ENCODE data around the gene ZNF407. TPM values are rescaled to one million over a fixed set of nuclear protein-coding genes. Genes with fewer than 3 reads are reported as not detected.

ZNF407 gene
- total RNA-seq, 4 donors from 2014 or later = 18.1 to 29.1 (median 19.7) TPM

DNA sequence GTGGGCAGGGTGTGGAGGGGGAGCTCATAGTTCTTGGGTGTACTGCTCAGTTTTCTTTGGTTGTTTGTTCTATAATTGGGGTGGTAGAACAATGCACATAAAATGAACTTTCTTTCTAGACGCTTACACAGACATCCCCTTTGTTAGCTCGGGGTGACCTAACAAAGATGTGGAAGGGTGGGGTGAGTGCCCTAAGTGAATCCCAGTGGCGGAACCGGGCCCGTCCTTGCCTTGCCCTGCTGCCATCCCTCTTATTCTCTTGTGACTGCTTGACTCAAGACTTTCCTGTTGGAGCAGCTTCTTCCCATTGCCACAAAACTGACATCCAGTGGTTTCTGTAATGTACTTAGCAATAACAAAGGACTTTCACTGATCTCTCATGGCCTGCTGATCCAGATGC, 343.2 kb downstream of the ZNF407 start:
- Histone ChIP-seq H3K36me3 (no peaks in the 10 kb centered on the region), H3K4me3 (no peak overlapping the region), H3K27ac (no peak overlapping the region), H3K27me3 (no peaks in the 10 kb centered on the region), H3K9me3 (no peaks in the 10 kb centered on the region), H3K4me1 (no peaks in the 10 kb centered on the region)
- WGBS, 2 donors (ENCODE audit: low coverage in 1 of 2) = 87% methylated on average over 4 to 5 of the region's 5 CpGs
- no peak for ATAC-seq
- no peak for TF ChIP-seq POLR2A (IDR thresholded peaks at IDR 0.05)
- no peak for TF ChIP-seq POLR2AphosphoS5 (IDR thresholded peaks at IDR 0.05)
- TF ChIP-seq, protein P1, sequence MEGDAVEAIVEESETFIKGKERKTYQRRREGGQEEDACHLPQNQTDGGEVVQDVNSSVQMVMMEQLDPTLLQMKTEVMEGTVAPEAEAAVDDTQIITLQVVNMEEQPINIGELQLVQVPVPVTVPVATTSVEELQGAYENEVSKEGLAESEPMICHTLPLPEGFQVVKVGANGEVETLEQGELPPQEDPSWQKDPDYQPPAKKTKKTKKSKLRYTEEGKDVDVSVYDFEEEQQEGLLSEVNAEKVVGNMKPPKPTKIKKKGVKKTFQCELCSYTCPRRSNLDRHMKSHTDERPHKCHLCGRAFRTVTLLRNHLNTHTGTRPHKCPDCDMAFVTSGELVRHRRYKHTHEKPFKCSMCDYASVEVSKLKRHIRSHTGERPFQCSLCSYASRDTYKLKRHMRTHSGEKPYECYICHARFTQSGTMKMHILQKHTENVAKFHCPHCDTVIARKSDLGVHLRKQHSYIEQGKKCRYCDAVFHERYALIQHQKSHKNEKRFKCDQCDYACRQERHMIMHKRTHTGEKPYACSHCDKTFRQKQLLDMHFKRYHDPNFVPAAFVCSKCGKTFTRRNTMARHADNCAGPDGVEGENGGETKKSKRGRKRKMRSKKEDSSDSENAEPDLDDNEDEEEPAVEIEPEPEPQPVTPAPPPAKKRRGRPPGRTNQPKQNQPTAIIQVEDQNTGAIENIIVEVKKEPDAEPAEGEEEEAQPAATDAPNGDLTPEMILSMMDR (IDR thresholded peaks at IDR 0.05) = no peak

DNA sequence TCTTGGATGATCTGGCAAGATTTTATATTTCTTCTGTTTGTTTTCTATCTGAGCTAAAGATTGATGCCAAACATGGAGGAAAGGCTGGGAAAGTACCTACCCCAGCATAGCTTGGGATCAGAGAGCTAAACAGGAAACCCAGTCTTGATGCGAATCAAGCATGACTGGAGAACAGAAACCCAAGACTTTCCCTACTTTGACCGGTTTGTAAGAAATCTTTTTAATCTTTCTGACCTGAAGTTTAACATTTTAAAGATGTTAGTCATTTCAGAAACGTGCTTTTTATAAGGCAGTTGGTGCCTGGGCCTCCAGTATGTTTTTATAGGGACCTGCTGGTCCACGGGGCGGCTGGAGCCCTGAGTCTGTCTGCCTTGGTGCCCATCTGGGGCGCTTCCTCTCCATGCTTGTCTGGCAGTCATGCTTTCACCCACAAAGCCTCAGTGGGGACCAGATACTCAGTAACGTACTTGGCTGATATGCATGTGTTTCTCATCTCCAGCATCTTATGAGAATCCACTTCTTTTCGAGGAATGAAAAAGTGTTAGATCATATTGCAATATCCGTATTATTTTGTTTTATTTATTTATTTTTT, 344.7 kb downstream of the ZNF407 start:
- Histone ChIP-seq H3K27me3 (no peaks in the 10 kb centered on the region), H3K36me3 (no peaks in the 10 kb centered on the region), H3K4me3 (no peak overlapping the region), H3K27ac (no peak overlapping the region), H3K4me1 (no peaks in the 10 kb centered on the region), H3K9me3 (no peaks in the 10 kb centered on the region)
- WGBS, 2 donors (ENCODE audit: low coverage in 1 of 2) = 86% methylated on average over 9 of the region's 9 CpGs
- no peak for ATAC-seq
- TF ChIP-seq, protein P1 (IDR thresholded peaks at IDR 0.05) = no peak
- TF ChIP-seq POLR2AphosphoS5 (IDR thresholded peaks at IDR 0.05) = no peak
- no peak for TF ChIP-seq POLR2A (IDR thresholded peaks at IDR 0.05)
- no peak for TF ChIP-seq EP300 (IDR thresholded peaks at IDR 0.05)

DNA sequence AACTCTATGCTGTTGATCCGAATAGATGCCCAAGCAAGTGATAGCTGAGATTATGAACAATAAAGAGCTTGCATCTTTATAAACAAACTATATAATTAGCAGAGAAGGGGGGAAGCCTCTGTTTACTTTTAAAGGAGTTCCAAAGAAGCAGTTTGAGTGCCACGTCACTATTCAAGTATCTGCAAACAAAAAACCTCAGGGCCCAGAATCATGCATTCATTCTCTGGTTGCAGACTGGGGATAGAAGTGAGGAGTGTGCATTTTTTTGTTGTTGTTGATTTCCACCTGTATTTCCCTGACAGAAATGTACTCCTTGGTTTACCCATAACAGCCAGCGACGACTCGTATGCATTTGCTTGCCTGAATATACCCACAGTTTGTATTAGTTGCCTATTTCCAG, 347.0 kb downstream of the ZNF407 start:
- ATAC-seq = no peak
- 84 to 96% methylated on average over 2 to 4 of the region's 5 CpGs for WGBS, 2 donors (ENCODE audit: low coverage in 1 of 2)
- Histone ChIP-seq H3K4me3 (no peak overlapping the region), H3K36me3 (no peaks in the 10 kb centered on the region), H3K27me3 (no peaks in the 10 kb centered on the region), H3K4me1 (peaks cover 0 to 3% (median 0%) of the 10 kb centered on the region in 3 donors), H3K9me3 (no peaks in the 10 kb centered on the region), H3K27ac (no peak overlapping the region)
- no peak for TF ChIP-seq POLR2AphosphoS5 (IDR thresholded peaks at IDR 0.05)
- no peak for TF ChIP-seq EP300 (IDR thresholded peaks at IDR 0.05)

DNA sequence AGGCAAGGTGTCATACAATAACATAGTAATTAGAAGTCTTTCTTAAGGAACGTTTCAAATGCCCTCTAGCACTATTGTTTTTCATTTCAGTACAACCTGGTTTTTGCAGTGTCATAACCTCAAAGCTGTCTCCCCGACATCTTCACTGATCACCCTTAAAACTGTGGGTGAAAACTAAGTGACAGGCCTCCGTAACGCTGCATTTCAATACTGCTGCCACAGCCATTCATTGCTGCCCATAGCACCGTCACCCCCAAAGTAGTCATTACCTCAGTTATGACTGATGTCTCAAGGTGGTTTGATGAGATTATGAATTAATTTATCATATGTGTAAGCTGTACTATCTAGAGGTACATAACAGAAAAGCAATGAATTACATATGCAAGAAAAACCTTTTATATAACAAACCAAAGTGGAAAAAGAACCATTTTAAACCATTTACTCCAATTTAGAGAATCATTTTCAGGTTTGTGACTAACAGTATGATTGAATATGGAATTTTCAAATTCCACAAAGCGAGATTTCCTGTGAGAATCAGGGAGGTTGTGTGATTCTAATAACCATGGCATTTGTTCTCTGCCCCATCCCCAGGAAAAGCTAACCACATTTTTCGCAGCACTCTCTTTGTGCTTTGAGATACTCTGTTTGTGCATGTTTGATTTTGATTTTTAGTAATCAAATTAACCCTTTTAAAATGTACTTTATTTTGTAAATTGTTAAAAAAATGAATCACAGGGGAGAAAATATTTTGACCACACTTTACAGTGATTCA, 348.3 kb downstream of the ZNF407 start:
- 88 to 94% methylated on average over 5 to 7 of the region's 7 CpGs for WGBS, 2 donors (ENCODE audit: low coverage in 1 of 2)
- no peak for ATAC-seq
- H3K4me1 ChIP-seq = peaks cover 0 to 16% (median 2%) of the 10 kb centered on the region in 3 donors

DNA sequence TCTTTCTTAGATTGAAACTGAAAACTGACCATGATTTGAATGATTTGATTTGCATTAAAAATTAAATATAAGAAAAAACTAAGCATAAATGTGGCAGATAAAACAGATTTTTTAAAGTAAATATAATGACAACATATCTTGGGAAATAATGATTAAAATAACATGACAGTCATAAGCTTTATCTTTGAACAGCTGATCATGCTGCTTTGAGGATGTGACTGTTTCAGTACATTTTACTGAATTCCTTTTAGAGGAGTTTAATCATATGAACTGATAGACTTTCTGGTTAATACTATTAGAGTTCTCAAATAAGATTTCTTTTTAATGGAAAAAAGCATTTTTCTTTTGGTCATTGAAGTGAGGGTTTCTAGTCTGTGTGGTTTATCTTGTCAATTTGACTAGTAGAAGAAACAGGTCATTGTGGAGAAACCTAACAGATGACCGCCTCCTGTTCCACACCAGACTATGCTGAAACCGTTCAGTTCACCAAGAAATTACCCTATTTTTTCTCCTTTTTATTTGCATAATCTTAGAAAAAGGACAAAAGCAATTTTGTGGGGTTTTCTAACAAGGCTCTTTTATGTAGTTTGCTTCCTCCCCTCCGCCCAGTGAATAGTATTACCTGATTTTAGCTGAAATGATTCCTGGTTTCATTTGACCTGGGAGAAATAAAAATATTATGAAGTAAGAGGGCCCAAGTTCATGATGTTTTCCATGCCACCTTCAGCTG, 349.1 kb downstream of the ZNF407 start:
- no peak overlapping the region for H3K27ac ChIP-seq
- no peaks in the 10 kb centered on the region for H3K9me3 ChIP-seq
- WGBS, 2 donors (ENCODE audit: low coverage in 1 of 2) = 82 to 93% methylated on average over 3 of the region's 3 CpGs
- H3K36me3 ChIP-seq = no peaks in the 10 kb centered on the region
- ATAC-seq = no peak
- H3K27me3 ChIP-seq = no peaks in the 10 kb centered on the region
- no peak overlapping the region for H3K4me3 ChIP-seq
- peaks cover 0 to 24% (median 5%) of the 10 kb centered on the region in 3 donors for H3K4me1 ChIP-seq
- no peak for TF ChIP-seq EP300 (IDR thresholded peaks at IDR 0.05)
- TF ChIP-seq POLR2AphosphoS5 (IDR thresholded peaks at IDR 0.05) = no peak
- TF ChIP-seq POLR2A (IDR thresholded peaks at IDR 0.05) = no peak
- TF ChIP-seq, protein P1 (IDR thresholded peaks at IDR 0.05) = no peak

More for the DNA sequence above, 348.3 kb downstream of the ZNF407 start:
- Histone ChIP-seq H3K36me3 (no peaks in the 10 kb centered on the region), H3K4me3 (no peak overlapping the region), H3K9me3 (no peaks in the 10 kb centered on the region), H3K27ac (no peak overlapping the region), H3K27me3 (no peaks in the 10 kb centered on the region)
- TF ChIP-seq, protein P1 (IDR thresholded peaks at IDR 0.05) = no peak
- TF ChIP-seq EP300 (IDR thresholded peaks at IDR 0.05) = no peak
- TF ChIP-seq POLR2AphosphoS5 (IDR thresholded peaks at IDR 0.05) = no peak
- no peak for TF ChIP-seq POLR2A (IDR thresholded peaks at IDR 0.05)

Measured in gastroesophageal sphincter (tissue), 4 donors.